ENCODE measurements around the gene AKT1. TPM values are rescaled to one million over a fixed set of nuclear protein-coding genes. Genes with fewer than 3 reads are reported as not detected.
A peak's percentile ranks its signal among the peaks of the same experiment; 100 is the strongest.

Gene AKT1
- total RNA-seq, 1 experiment from 2014 or later, result 164 TPM

DNA sequence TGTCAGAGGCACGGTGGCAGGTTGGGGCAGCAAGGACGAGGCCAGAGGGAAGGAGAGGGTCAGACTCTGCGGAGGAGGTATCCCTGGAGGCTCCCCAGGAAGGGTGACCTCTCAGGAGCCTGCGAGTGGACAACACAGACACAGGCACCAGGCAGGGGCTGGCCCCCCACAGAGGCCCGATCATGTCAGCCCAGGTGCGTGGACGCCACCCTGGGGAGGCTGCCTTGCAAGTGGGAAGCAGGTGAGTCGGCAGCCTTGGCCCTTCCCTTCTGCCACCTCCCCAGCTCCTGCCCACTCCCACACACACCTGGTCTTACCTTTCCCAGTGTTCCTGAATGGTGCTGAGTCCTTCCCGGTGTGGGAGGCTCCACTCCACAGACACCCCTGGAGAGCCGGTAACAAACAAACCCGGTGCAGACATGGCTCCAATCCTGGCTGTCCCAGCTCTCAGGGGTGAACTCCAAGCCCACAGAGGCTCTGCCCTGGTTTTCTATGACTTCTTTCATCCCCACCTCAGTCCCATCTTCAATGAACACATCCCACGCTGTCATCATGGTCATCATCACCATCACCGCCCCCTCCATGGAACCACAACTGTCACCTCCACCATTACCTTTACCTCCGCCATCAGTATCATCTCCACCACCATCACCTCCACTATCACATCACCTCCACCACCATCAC, 10.5 kb upstream of the AKT1 start:
- no peak overlapping the region for H3K4me3 ChIP-seq
- no peak for DNase-seq
- no peak overlapping the region for H3K27ac ChIP-seq
- H3K27me3 ChIP-seq, result no peaks in the 10 kb centered on the region
- no peaks in the 10 kb centered on the region for H3K36me3 ChIP-seq
- H3K9me3 ChIP-seq (replicated peaks), result no peaks in the 10 kb centered on the region
- peaks cover 14% of the 10 kb centered on the region for H3K4me1 ChIP-seq

- DNase-seq, result peak; percentile 89 to 91
- H3K27ac ChIP-seq, result no peak overlapping the region
Observed at GRCh38 chr14:104805326-104805678, 9.8 kb upstream of the AKT1 start.

DNA sequence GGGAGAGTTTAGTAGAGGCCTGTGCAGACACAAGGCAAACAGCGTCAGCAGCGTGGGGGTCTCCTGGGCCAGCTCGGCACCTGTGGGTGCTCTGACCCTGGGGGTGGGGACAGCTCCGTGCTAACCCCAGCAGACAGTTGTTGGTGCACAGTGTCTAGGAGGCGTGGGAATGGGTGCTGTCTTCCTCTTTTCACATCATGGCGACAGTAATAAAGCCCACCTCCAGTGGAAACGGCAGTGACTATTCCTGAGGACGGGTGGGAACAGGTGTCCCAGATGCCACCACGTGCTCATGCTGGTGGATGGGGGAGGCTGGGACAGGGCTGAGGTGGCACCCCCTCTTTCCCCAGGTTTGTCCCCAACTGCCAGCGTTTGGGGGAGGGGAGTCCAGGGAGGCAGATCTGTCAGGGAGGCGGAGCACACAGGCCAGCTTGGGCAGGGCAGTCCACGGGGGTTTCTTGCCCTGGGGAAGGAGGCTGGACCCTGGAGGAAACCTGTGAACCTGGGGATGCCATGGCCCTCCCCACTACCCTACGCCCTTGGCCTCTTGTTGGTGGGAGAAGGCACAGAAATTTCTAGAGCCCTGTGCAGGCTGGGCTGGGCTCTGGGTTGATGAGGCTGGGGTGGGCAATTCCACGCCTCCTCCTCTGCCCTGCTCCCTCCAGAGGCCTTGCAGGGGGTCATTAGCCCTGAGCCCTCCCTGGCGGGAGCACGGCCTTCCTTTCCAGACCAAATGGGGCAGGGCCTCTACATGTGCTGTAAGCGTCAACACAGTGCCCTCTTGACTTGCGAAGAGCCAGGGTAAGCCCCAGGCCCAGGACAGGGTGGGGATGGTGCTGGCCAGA, 9.2 kb upstream of the AKT1 start:
- no peak overlapping the region for H3K4me3 ChIP-seq
- H3K4me1 ChIP-seq, result peaks cover 14% of the 10 kb centered on the region
- no peak overlapping the region for H3K27ac ChIP-seq
- H3K36me3 ChIP-seq, result no peaks in the 10 kb centered on the region
- no peaks in the 10 kb centered on the region for H3K9me3 ChIP-seq (replicated peaks)
- no peak for DNase-seq
- H3K27me3 ChIP-seq, result no peaks in the 10 kb centered on the region

More at GRCh38 chr14:104805326-104805678, 9.8 kb upstream of the AKT1 start:
- H3K9me3 ChIP-seq (replicated peaks), result no peaks in the 10 kb centered on the region
- H3K27me3 ChIP-seq, result no peaks in the 10 kb centered on the region
- peaks cover 14% of the 10 kb centered on the region for H3K4me1 ChIP-seq
- no peak overlapping the region for H3K4me3 ChIP-seq
- no peaks in the 10 kb centered on the region for H3K36me3 ChIP-seq

- Histone ChIP-seq H3K27me3 (no peaks in the 10 kb centered on the region), H3K4me3 (no peak overlapping the region)
Observed at GRCh38 chr14:104803912-104804410, 8.4 kb upstream of the AKT1 start.

GRCh38 chr14:104803280-104803911, 7.8 kb upstream of the AKT1 start:
- H3K4me1 ChIP-seq, result peaks cover 14% of the 10 kb centered on the region
- no peaks in the 10 kb centered on the region for H3K9me3 ChIP-seq (replicated peaks)
- no peaks in the 10 kb centered on the region for H3K27me3 ChIP-seq
- no peak overlapping the region for H3K4me3 ChIP-seq
- H3K27ac ChIP-seq, result no peak overlapping the region
- DNase-seq, result no peak
- H3K36me3 ChIP-seq, result no peaks in the 10 kb centered on the region

More at GRCh38 chr14:104803912-104804410, 8.4 kb upstream of the AKT1 start:
- Histone ChIP-seq H3K36me3 (no peaks in the 10 kb centered on the region), H3K27ac (no peak overlapping the region), H3K9me3 (replicated peaks) (no peaks in the 10 kb centered on the region), H3K4me1 (peaks cover 14% of the 10 kb centered on the region)
- no peak for DNase-seq

- H3K4me3 ChIP-seq, result no peak overlapping the region
- H3K9me3 ChIP-seq (replicated peaks), result no peaks in the 10 kb centered on the region
- DNase-seq, result no peak
- no peaks in the 10 kb centered on the region for H3K27me3 ChIP-seq
- H3K27ac ChIP-seq, result no peak overlapping the region
- H3K36me3 ChIP-seq, result no peaks in the 10 kb centered on the region
- H3K4me1 ChIP-seq, result peaks cover 18% of the 10 kb centered on the region
Observed at GRCh38 chr14:104802394-104803184, 7.0 kb upstream of the AKT1 start.

DNA sequence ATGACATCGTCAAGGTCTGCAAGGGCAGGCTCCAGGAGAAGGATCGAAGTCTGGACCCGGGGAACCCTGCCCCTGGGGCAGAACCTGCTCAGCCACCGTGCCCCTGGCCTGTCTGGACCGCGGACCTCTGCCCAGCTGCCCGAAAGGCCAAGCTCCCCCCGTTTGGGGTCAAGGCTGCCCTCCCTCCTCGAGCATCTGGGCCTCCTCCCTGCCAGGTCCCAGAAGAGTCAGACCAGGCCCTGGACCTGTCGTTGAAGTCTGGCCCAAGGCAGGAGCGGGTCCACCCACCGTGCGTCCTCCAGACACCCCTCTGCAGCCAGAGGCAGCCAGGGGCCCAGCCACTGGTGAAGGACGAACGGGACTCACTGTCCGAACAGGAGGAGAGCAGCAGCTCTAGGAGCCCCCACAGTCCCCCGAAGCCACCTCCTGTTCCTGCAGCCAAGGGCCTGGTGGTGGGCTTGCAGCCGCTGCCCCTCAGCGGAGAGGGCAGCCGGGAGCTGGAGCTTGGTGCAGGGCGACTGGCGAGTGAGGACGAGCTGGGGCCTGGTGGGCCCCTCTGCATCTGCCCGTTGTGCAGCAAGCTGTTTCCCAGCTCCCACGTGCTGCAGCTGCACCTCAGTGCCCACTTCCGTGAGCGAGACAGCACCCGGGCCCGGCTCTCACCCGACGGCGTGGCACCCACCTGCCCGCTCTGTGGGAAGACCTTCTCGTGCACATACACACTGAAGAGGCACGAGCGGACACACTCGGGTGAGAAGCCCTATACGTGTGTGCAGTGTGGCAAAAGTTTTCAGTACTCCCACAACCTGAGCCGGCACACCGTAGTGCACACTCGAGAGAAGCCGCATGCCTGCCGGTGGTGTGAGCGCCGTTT, 6.2 kb upstream of the AKT1 start:
- Histone ChIP-seq H3K27ac (no peak overlapping the region), H3K4me3 (no peak overlapping the region), H3K36me3 (no peaks in the 10 kb centered on the region), H3K9me3 (replicated peaks) (no peaks in the 10 kb centered on the region), H3K4me1 (peaks cover 26% of the 10 kb centered on the region), H3K27me3 (no peaks in the 10 kb centered on the region)
- no peak for DNase-seq

DNA sequence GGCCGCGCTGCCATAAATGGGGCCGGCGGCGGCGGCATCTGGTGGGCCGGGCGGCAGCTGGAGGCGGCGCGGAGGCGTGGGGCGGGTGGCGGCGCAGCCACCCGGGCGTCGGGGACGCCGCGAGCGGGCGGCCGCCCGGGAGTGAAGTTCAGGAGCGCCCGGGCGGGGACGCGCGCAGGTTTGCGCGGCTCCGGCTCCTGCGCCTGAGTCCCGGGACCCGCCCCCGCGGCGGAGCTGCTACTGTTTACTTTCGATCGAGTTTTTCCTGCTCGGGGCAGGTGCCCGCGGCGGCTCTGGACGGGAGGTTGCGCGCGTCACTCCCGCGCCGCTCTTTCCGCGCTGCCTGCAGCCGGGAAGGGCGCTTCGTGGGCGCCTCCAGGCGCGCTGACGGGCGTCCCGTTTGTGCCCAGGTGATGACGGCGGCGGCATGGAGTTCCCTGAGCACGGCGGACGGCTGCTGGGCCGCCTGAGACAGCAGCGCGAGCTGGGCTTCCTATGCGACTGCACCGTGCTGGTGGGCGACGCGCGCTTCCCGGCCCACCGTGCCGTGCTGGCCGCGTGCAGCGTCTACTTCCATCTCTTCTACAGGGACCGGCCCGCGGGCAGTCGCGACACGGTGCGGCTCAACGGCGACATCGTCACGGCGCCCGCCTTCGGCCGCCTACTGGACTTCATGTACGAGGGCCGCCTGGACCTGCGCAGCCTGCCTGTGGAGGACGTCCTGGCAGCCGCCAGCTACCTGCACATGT, 5.4 kb upstream of the AKT1 start, which contains the start of gene ZBTB42:
TSS of gene ZBTB42 (plus strand) at position 331 of the 749 bp plus-strand sequence. CDS start at position 428, 97 bp downstream.
- Histone ChIP-seq H3K27me3 (no peaks in the 10 kb centered on the region), H3K36me3 (no peaks in the 10 kb centered on the region), H3K4me1 (peaks cover 34% of the 10 kb centered on the region), H3K27ac (no peak within 1 kb of the TSS), H3K9me3 (replicated peaks) (no peaks in the 10 kb centered on the region), H3K4me3 (peak within 1 kb of the TSS; percentile 38)
- DNase-seq, result no peak

GRCh38 chr14:104800015-104800770, 4.6 kb upstream of the AKT1 start:
- Histone ChIP-seq H3K4me3 (no peak overlapping the region), H3K9me3 (replicated peaks) (no peaks in the 10 kb centered on the region), H3K4me1 (peaks cover 28% of the 10 kb centered on the region), H3K27ac (no peak overlapping the region), H3K27me3 (no peaks in the 10 kb centered on the region), H3K36me3 (no peaks in the 10 kb centered on the region)
- no peak for DNase-seq

DNA sequence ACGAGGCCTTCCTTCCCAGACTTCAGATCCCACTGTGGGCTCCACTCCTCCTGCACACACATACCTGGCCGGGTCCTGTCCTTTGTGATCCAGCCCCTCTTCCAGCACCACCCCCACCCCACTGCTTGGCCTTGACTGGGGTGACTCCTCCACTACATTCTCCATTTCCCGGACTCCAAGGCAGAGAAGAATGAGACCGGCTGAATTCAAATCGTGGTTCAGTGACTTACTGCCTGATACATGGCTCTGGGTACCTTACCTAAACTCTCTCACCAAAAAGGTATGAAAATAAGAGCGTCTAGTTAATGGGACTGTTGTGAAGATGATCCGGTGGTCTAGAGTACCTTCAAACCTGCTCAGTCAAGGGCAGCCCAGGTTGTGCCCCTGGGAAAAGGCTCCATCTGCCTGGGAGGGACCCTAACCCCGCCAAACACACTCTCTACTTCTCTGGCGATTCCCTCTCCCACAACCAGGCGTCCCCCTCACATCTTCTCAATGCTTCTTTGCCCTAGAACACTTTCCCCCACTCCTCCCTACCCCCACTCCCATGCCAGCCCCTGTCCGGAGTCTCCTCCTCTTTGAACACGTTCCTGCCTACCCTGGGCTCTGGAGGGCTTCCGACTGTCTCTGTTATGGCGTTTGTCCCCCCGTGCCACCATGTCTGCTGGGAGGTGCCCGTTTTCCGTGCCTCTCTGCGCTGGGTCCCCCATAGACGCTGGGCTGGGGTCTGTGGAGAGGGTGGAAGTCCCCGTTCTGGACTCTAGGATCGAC, 3.9 kb upstream of the AKT1 start:
- H3K4me3 ChIP-seq, result no peak overlapping the region

DNA sequence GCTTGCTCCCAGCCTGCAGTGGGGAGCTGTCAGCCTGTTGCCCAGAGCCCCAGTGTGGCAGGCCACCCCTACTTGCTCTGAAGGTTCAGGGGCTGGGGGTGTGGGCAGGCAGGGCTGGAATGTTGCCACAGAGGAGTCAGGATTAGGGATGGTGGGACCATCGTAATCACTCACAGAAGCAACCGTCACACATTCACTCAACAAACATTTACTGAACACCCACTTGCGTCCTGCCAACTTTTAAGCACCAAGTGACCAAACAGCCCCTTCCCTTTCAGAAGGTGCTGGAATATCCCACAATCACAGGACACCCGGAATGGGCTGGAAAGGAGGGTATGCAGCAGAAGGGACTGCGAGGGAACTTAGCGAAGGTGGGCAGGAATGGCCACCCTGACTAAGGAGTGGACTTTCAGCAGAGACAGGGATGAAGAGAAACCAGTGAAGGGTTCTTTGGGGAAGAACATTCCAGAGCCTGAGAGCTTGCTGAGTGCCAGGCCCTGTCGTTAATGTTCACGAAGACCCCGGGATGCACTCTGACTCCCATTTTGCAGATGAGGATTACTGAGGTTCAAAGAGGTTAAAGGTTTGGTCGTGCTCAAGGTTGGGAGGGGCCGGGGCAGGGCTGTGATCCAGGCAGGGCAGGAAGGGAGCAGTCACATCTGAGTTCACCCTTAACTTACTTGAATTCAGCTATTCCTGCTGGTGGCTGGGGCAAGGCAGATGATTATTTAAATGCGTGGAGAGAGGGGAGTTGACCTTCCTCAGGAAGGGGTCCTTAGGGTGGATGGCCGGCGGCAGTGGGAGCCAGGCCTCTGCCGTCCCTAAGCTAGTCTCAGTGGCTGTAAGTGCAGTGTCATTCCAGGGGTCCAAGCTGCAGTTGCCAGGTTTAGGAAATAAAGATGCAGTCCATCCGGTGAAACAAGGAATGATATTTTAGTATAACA, 3.0 kb upstream of the AKT1 start:
- no peak overlapping the region for H3K27ac ChIP-seq
- peaks cover 3% of the 10 kb centered on the region; the same call in 1 of the 2 replicates for H3K36me3 ChIP-seq
- no peaks in the 10 kb centered on the region for H3K27me3 ChIP-seq
- no peaks in the 10 kb centered on the region for H3K9me3 ChIP-seq (replicated peaks)
- no peak overlapping the region for H3K4me3 ChIP-seq
- peaks cover 26% of the 10 kb centered on the region for H3K4me1 ChIP-seq
- DNase-seq, result no peak

More for the DNA sequence above, 3.9 kb upstream of the AKT1 start:
- Histone ChIP-seq H3K27me3 (no peaks in the 10 kb centered on the region), H3K27ac (no peak overlapping the region), H3K9me3 (replicated peaks) (no peaks in the 10 kb centered on the region), H3K4me1 (peaks cover 22% of the 10 kb centered on the region), H3K36me3 (no peaks in the 10 kb centered on the region)
- no peak for DNase-seq
